ENCODE measurements around the gene MFSD6. TPM values are rescaled to one million over a fixed set of nuclear protein-coding genes. Genes with fewer than 3 reads are reported as not detected.

MFSD6 gene
- total RNA-seq, 1 experiment from 2014 or later: 4.7 TPM

GRCh38 chr2:190533175-190533967 lies 125.2 kb downstream of the MFSD6 start (continued):
- no peak for TF ChIP-seq AFF4 (CRISPR knock-in tag; IDR thresholded peaks at IDR 0.05; ENCODE audit: borderline replicate concordance)
- no peak for TF ChIP-seq ZNF232 (CRISPR knock-in tag; IDR thresholded peaks at IDR 0.05)

GRCh38 chr2:190533968-190534309 lies 125.8 kb downstream of the MFSD6 start:
- peak overlapping the region; percentile 80 for H3K27ac Mint-ChIP-seq
- no peak for DNase-seq (ENCODE audit: low spot score)
- H3K36me3 Mint-ChIP-seq: peaks cover 24% of the 10 kb centered on the region
- TF ChIP-seq NR2C2 (CRISPR knock-in tag; IDR thresholded peaks at IDR 0.05) (no peak), GABPB1 (CRISPR knock-in tag; IDR thresholded peaks at IDR 0.05) (peak; percentile 69)
- H3K4me1 Mint-ChIP-seq: peaks cover 34% of the 10 kb centered on the region
- peak overlapping the region; percentile 80 for H3K4me3 Mint-ChIP-seq
- POLR2A ChIA-PET: interaction anchor here (1.7 kb wide), 1 partner anchor 214 kb away, joined by 4 read pairs; the partner anchor contains the start of gene HIBCH
- no peaks in the 10 kb centered on the region; the same call in 1 of the 2 replicates for H3K27me3 Mint-ChIP-seq (ENCODE audit: low read depth)
- H3K9me3 Mint-ChIP-seq: peaks cover 23% of the 10 kb centered on the region
- CTCF ChIA-PET: interaction anchor here (1.2 kb wide), 1 partner anchor 116 kb away, joined by 3 read pairs; no protein-coding TSS in a partner anchor
- ATAC-seq: no peak

GRCh38 chr2:190534310-190535120 lies 126.4 kb downstream of the MFSD6 start, which contains the start of gene NEMP2:
NEMP2 (minus strand) TSS chr2:190534722; CDS start chr2:190534655, 67 bp downstream.
- CTCF ChIA-PET: interaction anchor here (1.2 kb wide), 1 partner anchor 116 kb away, joined by 3 read pairs; no protein-coding TSS in a partner anchor
- POLR2A ChIA-PET: interaction anchor here (1.7 kb wide), 1 partner anchor 215 kb away, joined by 4 read pairs; the partner anchor contains the start of gene HIBCH
- ATAC-seq (peak; percentile 81), DNase-seq (ENCODE audit: low spot score) (peak; percentile 83)
- no peaks in the 10 kb centered on the region; the same call in 1 of the 2 replicates for H3K27me3 Mint-ChIP-seq (ENCODE audit: low read depth)
- peaks cover 29% of the 10 kb centered on the region for H3K9me3 Mint-ChIP-seq
- peak within 1 kb of the TSS; percentile 80 for H3K27ac Mint-ChIP-seq
- H3K4me1 Mint-ChIP-seq: peaks cover 31% of the 10 kb centered on the region
- H3K4me3 Mint-ChIP-seq: peak within 1 kb of the TSS; percentile 80
- peaks cover 29% of the 10 kb centered on the region for H3K36me3 Mint-ChIP-seq
- TF ChIP-seq ZNF121 (CRISPR knock-in tag; IDR thresholded peaks at IDR 0.05) (peak; percentile 80), CREM (CRISPR knock-in tag; IDR thresholded peaks at IDR 0.05) (peak; percentile 82), CREB1 (CRISPR knock-in tag; IDR thresholded peaks at IDR 0.05) (no peak), MAX (CRISPR knock-in tag; IDR thresholded peaks at IDR 0.05) (peak; percentile 85), MYBL2 (CRISPR knock-in tag; IDR thresholded peaks at IDR 0.05) (peak; percentile 76), RELA (CRISPR knock-in tag; IDR thresholded peaks at IDR 0.05; ENCODE audit: borderline replicate concordance) (no peak; the same call in 1 of the 2 replicates), TP53 (CRISPR knock-in tag; IDR thresholded peaks at IDR 0.05) (peak; percentile 90), TEAD4 (CRISPR knock-in tag; IDR thresholded peaks at IDR 0.05) (0 out of 2 replicates have a peak, but pooled peaks have one; percentile 60), ZNF263 (CRISPR knock-in tag; IDR thresholded peaks at IDR 0.05; ENCODE audit: low read depth) (0 out of 2 replicates have a peak, but pooled peaks have one; percentile 26), USF1 (CRISPR knock-in tag; IDR thresholded peaks at IDR 0.05) (0 out of 2 replicates have a peak, but pooled peaks have one; percentile 52), NR3C1 (CRISPR knock-in tag; conservative IDR thresholded peaks at IDR 0.05; ENCODE audit: low read depth) (peak; percentile 64; the same call in 1 of the 2 replicates), ATF6 (CRISPR knock-in tag; IDR thresholded peaks at IDR 0.05) (no peak), TEAD1 (CRISPR knock-in tag; IDR thresholded peaks at IDR 0.05) (peak; percentile 67), ZNF281 (CRISPR knock-in tag; IDR thresholded peaks at IDR 0.05) (0 out of 2 replicates have a peak, but pooled peaks have one; percentile 64), ATF1 (CRISPR knock-in tag; IDR thresholded peaks at IDR 0.05) (0 out of 2 replicates have a peak, but pooled peaks have one; percentile 25)
